Hypothalamus (tissue), 51 donors: ENCODE data around the gene SMTNL2.
"Not testable (repeated sequence)": the region's sequence is repeated elsewhere in the genome, so short reads cannot be mapped to it uniquely, and the experiment has no call there.

Source experiments
- DNase-seq, 51 donors: peaks; one replicate each; lab custom pipeline; 2025; lab: John Stamatoyannopoulos, UW

SMTNL2 gene

GRCh38 chr17:4655933-4656332 is 71.6 kb downstream of the SMTNL2 start:
- DNase-seq: not testable (repeated sequence)

- DNase-seq: no peak
Measured at GRCh38 chr17:4657678-4658077, 73.3 kb downstream of the SMTNL2 start.
